Fibroblast of peridontal ligament (primary cell): Measurements from ENCODE around the gene SPN.
"Not testable (repeated sequence)": the region's sequence is repeated elsewhere in the genome, so short reads cannot be mapped to it uniquely, and the experiment has no call there.

ENCODE experiments used
- DNase-seq: peaks from one replicate; pipeline ENCODE4 v3.0.0-alpha.2; 2010; ENCODE audit errors: extremely low read depth

Gene SPN

DNA sequence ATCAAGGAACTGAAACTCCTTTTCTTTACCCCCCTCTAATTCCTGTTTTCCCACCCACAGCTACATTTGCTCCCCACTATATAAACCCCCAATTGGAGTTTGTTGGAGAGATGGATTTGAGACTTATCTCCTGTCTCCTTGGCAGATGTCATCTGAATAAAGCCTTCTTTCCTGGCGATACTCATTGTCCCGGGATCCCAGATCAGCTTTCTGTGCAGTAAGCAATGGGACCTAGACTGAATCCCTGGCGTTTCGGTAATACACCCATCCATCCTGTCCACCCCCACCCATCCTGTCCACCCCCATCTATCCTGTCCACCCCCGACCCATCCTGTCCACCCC is 38.1 kb downstream of the SPN start:
- no peak for DNase-seq

DNA sequence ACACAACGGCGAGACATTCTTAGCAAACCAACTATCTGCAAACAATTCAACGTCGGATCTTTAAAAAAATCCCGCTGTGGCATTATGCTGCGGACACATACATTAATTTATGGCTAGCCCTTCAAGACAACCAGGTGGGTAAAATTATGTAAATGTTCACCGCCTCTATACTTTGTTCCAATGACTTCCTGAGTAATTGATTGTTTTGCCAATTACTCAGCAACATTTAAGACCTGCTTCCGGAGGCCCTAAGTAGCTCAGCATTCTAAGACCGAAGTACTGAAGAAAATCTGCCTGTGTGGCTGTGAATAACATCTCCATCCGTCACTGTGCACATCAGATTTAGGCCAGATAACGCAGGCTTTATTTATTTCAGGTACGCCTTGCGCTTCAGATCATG is 39.2 kb downstream of the SPN start:
- no peak for DNase-seq

DNA sequence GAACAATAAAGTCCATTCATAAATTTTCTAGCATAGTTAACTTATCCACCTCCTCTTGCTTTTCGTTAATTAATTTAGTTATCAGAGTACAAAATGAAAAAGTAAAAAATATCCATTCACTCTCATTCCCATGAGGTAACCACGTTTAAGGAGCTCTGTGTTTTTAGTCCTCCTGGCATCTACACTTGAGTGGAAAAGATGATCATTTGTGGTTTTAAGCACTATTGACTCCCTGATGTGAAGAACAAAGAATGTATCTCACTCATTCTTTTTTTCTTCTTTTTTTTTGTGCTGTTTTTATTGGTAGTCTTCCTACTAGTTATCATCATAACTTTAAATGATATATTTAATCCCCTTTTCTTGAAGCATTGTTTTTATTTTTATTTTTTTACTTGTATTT is 42.0 kb downstream of the SPN start:
- no peak for DNase-seq

DNA sequence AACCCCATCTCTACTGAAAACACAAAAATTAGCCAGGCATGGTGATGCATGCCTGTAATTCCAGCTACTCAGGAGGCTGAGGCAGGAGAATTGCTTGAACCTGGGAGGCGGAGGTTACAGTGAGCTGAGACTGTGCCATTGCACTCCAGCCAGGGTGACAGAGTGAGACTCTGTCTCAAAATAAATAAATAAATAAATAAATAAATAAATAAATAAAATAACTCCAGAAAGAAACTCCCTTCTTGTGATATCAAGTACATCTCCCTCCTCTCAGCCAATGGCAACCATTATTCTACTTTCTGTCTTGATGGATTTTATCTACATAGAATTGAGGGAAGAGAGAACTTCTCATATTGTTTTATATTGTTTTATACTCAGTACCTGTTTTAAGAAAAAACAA is 44.1 kb downstream of the SPN start:
- not testable (repeated sequence) for DNase-seq

DNA sequence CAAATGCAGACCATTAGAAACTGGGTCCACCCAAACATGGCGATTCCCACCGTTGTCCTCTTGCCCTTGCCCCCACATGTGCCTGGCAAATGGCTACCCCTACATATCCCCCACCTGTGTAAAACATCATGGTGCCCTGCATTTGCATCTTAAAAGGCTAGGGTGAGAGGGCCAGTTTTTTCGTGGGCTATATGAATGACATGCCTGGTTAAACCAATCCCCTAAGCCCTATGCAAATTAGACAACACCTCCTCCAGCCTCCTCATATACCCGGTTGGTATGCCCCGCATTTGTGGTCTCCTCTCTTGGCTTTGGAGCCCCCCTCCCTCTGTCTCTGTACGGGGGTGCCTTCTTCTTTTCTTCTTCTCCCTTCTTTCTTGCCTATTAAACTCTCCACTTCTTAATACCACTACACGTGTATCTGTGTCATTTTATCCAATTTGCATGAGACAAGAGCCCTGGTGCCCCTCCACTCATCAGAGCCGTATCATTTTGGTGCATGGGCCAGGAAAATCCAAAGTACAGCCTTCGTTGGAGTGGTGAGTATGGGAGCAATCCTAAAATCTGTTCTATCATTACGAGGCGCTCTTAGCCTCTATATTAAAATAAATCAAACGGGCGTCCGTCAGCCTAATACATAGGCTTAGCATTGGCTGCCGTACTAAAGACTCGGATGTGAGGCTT is 46.0 kb downstream of the SPN start:
- DNase-seq: no peak

DNA sequence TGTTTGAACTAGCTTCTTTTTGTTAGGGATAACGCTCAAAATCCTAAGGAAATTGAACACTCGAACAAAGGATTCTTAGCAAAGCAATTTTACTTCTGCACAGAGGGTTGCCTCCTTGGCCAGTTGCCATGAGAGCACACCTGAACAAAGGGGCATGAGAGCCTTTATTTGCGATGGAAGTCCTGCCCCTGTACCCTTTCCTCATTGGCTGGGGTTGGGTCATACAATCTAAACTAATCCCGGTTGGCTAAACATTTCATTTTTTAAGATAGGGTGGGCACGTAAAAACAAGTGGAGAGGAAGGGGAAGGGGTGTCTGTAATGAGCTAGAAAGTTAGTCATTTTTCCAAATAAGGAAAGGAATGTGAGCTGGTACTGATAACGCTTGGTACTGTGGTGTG is 46.6 kb downstream of the SPN start:
- DNase-seq: not testable (repeated sequence)

DNA sequence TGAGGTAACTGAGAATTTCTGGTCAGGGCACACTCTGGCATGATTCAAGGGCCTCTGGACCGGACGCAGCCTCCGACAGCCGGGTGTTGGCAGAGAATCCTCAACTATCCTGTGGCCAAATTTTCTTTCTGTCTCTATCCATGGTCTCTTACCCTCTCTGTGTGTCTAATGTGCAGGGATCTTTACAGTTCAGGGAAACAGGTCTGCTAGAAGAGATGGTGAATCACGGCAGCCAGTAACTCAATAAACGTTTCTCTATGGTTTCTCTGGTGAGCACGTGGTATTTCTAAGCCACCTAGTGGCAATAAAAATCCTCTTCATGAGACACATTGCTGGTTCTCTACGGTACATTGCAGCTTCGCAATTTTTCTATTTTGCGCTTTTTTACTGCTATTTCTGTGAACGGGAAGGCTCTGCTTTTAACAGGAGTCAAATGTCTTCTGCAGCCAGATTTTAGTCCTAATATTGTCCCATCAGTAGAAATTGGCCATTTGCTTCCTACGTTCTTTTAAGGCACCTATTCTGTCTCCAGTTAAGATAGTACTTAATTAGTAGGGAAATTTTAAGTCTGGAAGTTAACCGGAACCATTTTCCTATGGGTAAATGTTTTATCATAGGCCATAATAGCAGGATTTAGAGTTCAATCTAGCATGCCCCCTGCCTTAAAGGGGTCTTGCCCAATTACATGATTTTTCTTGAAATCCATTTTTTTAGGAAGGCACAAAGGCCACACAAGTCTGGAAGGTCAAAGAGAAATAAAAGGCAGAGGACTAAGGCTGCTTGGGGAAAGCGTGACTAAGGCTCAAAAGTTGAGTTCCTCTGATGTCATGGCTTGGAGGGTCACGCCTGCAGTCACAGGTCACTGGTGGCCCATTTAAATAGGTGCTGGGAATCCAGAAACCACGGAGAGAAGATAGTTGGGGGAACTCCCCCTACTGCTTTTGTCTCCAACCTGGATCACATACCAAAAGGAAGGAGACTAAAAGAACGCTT is 47.5 kb downstream of the SPN start:
- DNase-seq: peak; percentile 78

DNA sequence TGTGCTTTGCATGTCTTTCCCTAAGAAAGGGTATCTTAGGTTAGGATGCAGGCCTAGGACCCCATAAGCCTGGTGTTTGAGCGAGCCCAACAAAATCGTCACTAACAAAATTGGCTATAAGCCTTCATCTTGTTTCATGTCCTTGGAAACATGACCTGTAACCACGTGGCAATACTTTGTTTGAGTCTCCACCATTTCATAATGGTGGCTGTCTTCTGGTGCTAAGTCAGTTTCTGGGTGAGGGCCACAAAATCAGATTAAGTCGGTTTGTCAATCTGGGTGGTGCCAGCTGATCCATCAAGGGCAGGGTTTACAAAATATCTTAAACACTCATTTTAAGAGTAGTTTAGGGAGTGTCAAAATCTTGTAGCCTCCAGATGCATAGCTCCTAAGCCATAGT is 49.8 kb downstream of the SPN start:
- DNase-seq: no peak

DNA sequence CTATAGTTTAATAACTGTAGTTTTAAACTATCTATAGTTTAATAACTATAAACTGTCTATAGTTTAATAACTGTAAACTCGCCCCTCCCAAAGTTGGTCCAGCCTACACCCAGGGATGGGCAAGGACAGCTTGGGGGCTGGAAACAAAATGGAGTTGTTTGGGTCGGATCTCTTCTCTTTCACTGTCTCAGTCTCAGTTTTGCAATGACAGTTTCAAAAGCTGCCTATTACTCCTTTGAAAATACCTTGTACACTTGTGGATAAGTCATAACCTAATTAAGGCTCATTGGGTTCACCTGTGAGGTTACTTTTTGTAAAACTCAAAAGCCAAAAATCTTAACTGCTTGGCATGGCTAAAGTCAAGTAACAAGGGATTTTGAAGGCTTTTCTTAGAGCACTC is 51.3 kb downstream of the SPN start:
- DNase-seq: no peak

DNA sequence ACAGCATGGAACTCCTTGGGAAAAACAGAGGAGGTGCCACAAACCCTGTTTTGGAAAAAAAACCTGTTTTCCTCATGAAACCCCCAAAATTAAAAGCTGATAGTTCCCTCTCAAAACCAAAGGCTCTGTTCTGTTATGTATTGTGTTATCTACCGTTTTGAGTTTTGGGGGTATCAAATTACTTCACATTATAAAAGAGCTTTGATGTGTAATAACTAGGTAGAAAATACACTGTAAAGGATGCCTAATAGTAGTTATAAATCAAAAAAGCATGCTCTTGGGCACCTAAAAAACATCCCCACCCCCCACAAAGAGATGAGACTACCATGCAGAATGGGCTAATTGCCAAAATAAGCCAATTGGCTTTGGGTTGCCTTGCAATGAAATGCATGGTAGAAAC is 51.9 kb downstream of the SPN start:
- no peak for DNase-seq

DNA sequence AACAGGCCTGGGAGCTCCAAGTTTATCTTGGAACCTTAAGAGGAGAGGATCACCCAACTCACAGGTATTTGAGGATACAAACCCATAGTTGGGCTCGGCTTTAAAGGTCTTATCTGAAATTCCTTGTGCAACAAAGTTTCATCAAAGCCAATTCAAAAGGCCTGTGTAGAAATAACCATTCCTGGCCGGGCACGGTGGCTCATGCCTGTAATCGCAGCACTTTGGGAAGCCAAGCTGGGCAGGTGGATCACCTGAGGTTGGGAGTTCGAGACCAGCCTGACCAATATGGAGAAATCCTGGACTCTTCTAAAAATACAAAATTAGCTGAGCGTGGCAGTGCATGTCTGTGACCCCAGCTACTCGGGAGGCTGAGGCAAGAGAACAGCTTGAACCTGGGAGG is 54.1 kb downstream of the SPN start:
- DNase-seq: no peak

DNA sequence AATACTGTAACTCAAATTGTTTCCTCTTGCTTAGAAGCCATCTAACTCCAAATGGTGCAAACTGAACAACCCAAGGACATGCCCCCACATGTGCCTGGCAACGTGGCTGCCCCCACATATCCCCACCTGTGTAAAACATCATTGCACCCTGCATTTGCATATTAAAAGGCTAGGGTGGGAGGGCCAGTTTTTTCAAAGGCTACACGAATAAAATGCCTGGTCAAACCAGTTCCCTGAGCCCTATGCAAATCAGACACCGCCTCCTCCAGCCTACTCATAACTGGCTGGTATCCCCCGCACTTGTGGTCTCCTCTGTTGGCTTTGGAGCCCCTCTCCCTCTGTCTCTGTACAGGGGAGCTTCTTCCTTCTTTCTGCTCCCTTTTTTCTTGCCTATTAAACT is 56.0 kb downstream of the SPN start:
- DNase-seq: no peak
